Neural progenitor cell (in vitro differentiated cells): ENCODE data around the gene EXOC1L. TPM values are rescaled to one million over a fixed set of nuclear protein-coding genes. Genes with fewer than 3 reads are reported as not detected.

Experiments used
- DNase-seq: peaks from one replicate; pipeline ENCODE4 v3.0.0-alpha.2; 2016; ENCODE audit warnings: low spot score
- H2AFZ ChIP-seq: fragments of 200-600 bp; sonication (generic); replicated peaks from 2 replicates; pipeline ENCODE4 v1.6.1; 2016; ENCODE audit warnings: antibody characterized with exemption
- H3F3A ChIP-seq: fragments of 200-600 bp; sonication (generic); 2 replicates; pipeline ENCODE4 v1.6.1; 2016; ENCODE audit warnings: antibody characterized with exemption, low read depth
- H3K27ac ChIP-seq: fragments of 200-600 bp; sonication (generic); 2 replicates; pipeline ENCODE4 v1.5.1; 2016; ENCODE audit warnings: mild to moderate bottlenecking
- H3K27me3 ChIP-seq: fragments of 200-600 bp; sonication (generic); 2 replicates; pipeline ENCODE4 v1.6.1; 2016; ENCODE audit warnings: mild to moderate bottlenecking, moderate library complexity
- H3K36me3 ChIP-seq: fragments of 200-600 bp; sonication (generic); 2 replicates; pipeline ENCODE4 v1.5.1; 2016
- H3K4me1 ChIP-seq: fragments of 200-600 bp; sonication (generic); 2 replicates; pipeline ENCODE4 v1.6.1; 2016; ENCODE audit warnings: mixed run types
- H3K4me2 ChIP-seq: fragments of 200-600 bp; sonication (generic); 2 replicates; pipeline ENCODE4 v1.6.1; 2016
- H3K4me3 ChIP-seq: fragments of 200-600 bp; sonication (generic); 2 replicates; pipeline ENCODE4 v1.5.1; 2016
- H3K79me2 ChIP-seq: fragments of 200-600 bp; sonication (generic); 2 replicates; pipeline ENCODE4 v1.6.1; 2016; ENCODE audit warnings: low read depth
- H3K9ac ChIP-seq: fragments of 200-600 bp; sonication (generic); 2 replicates; pipeline ENCODE4 v1.6.1; 2016
- H3K9me3 ChIP-seq: fragments of 200-600 bp; sonication (generic); 2 replicates; pipeline ENCODE4 v1.5.1; 2016; ENCODE audit warnings: low read depth
- H4K20me1 ChIP-seq: fragments of 200-600 bp; sonication (generic); 2 replicates; pipeline ENCODE4 v1.6.1; 2016; ENCODE audit warnings: low read depth
- H3K27ac Mint-ChIP-seq: 3 replicates; pipeline ENCODE4 v1.8.0; 2021; ENCODE audit warnings: mixed read lengths
- H3K27me3 Mint-ChIP-seq: 2 replicates; pipeline ENCODE4 v1.8.0; 2022; ENCODE audit warnings: low read depth, mild to moderate bottlenecking, inconsistent platforms, moderate library complexity, mixed read lengths; ENCODE audit not compliant: insufficient read depth
- H3K36me3 Mint-ChIP-seq: 3 replicates; pipeline ENCODE4 v1.8.0; 2021; ENCODE audit warnings: mixed read lengths
- H3K4me1 Mint-ChIP-seq: 3 replicates; pipeline ENCODE4 v1.8.0; 2021; ENCODE audit warnings: mixed read lengths
- H3K4me3 Mint-ChIP-seq: 3 replicates; pipeline ENCODE4 v1.8.0; 2021; ENCODE audit warnings: mild to moderate bottlenecking, moderate library complexity, mixed read lengths
- H3K9me3 Mint-ChIP-seq: 3 replicates; pipeline ENCODE4 v1.8.0; 2020; ENCODE audit warnings: mixed read lengths
- CTCF ChIP-seq: fragments of 200-600 bp; sonication (generic); IDR thresholded peaks from 2 replicates; pipeline ENCODE4 v1.5.1; 2017; ENCODE audit warnings: antibody characterized with exemption, mild to moderate bottlenecking
- EZH2 ChIP-seq: fragments of 200-600 bp; sonication (generic); IDR thresholded peaks from 2 replicates; pipeline ENCODE4 v1.6.1; 2017; ENCODE audit warnings: antibody characterized with exemption, mild to moderate bottlenecking, moderate library complexity
- EZH2phosphoT487 ChIP-seq: fragments of 200-600 bp; sonication (generic); IDR thresholded peaks from 2 replicates; pipeline ENCODE4 v1.6.1; 2017; ENCODE audit warnings: antibody characterized with exemption
- total RNA-seq: library from RNA; depleted of rRNA; stranded (reverse); fragments of >200 nt; gene quantifications from 2 replicates; pipeline ENCODE4 v1.2.3, GENCODE V29; 2015; ENCODE audit warnings: low replicate concordance

Gene EXOC1L
- total RNA-seq, 1 donor from 2014 or later = not detected

- Histone ChIP-seq H3F3A (no peaks in the 10 kb centered on the region), H3K36me3 (no peaks in the 10 kb centered on the region), H3K27me3 (no peaks in the 10 kb centered on the region), H3K9ac (no peak overlapping the region), H3K9me3 (no peaks in the 10 kb centered on the region), H2AFZ (no peak overlapping the region), H3K27ac (no peak overlapping the region), H3K79me2 (no peaks in the 10 kb centered on the region), H3K4me3 (no peak overlapping the region), H3K4me2 (no peak overlapping the region), H3K4me1 (no peaks in the 10 kb centered on the region), H4K20me1 (no peaks in the 10 kb centered on the region)
- TF ChIP-seq EZH2phosphoT487 = no peak
- TF ChIP-seq EZH2 = no peak
- no peak for TF ChIP-seq CTCF
- no peak for DNase-seq
- Mint-ChIP-seq H3K4me3 (no peak overlapping the region), H3K36me3 (no peaks in the 10 kb centered on the region), H3K9me3 (no peaks in the 10 kb centered on the region), H3K27ac (no peak overlapping the region), H3K4me1 (peaks cover 5% of the 10 kb centered on the region), H3K27me3 (no peaks in the 10 kb centered on the region)
These were observed 26.1 kb upstream of the EXOC1L start for GRCh38 chr4:55793479-55793878.

GRCh38 chr4:55794053-55794452 is 25.5 kb upstream of the EXOC1L start:
- no peaks in the 10 kb centered on the region for H3K36me3 Mint-ChIP-seq
- no peak overlapping the region for H3K4me3 Mint-ChIP-seq
- no peak for DNase-seq
- H3K27ac ChIP-seq = no peak overlapping the region
- H3K36me3 ChIP-seq = no peaks in the 10 kb centered on the region
- no peaks in the 10 kb centered on the region for H3K79me2 ChIP-seq
- no peaks in the 10 kb centered on the region for H3K9me3 ChIP-seq
- no peaks in the 10 kb centered on the region for H3K9me3 Mint-ChIP-seq
- peaks cover 5% of the 10 kb centered on the region for H3K4me1 Mint-ChIP-seq
- no peaks in the 10 kb centered on the region for H4K20me1 ChIP-seq
- H3K9ac ChIP-seq = no peak overlapping the region
- no peak overlapping the region for H2AFZ ChIP-seq
- no peak overlapping the region for H3K27ac Mint-ChIP-seq
- no peaks in the 10 kb centered on the region for H3K4me1 ChIP-seq
- TF ChIP-seq EZH2phosphoT487 (no peak), EZH2 (no peak), CTCF (no peak)
- H3K27me3 Mint-ChIP-seq = no peaks in the 10 kb centered on the region
- no peak overlapping the region for H3K4me3 ChIP-seq
- no peaks in the 10 kb centered on the region for H3F3A ChIP-seq
- H3K27me3 ChIP-seq = no peaks in the 10 kb centered on the region
- H3K4me2 ChIP-seq = no peak overlapping the region

- Histone ChIP-seq H3K79me2 (no peaks in the 10 kb centered on the region), H3F3A (no peaks in the 10 kb centered on the region), H3K9ac (no peak overlapping the region), H3K27me3 (no peaks in the 10 kb centered on the region), H3K4me2 (no peak overlapping the region), H3K4me1 (no peaks in the 10 kb centered on the region), H2AFZ (no peak overlapping the region), H4K20me1 (no peaks in the 10 kb centered on the region), H3K4me3 (no peak overlapping the region), H3K27ac (no peak overlapping the region), H3K36me3 (no peaks in the 10 kb centered on the region), H3K9me3 (no peaks in the 10 kb centered on the region)
- no peak for DNase-seq
- H3K36me3 Mint-ChIP-seq = no peaks in the 10 kb centered on the region
- no peaks in the 10 kb centered on the region for H3K9me3 Mint-ChIP-seq
- peaks cover 3% of the 10 kb centered on the region for H3K27me3 Mint-ChIP-seq
- H3K27ac Mint-ChIP-seq = no peak overlapping the region
- H3K4me3 Mint-ChIP-seq = no peak overlapping the region
- TF ChIP-seq EZH2 (no peak), EZH2phosphoT487 (no peak), CTCF (no peak)
- peaks cover 5% of the 10 kb centered on the region for H3K4me1 Mint-ChIP-seq
These were observed 24.2 kb upstream of the EXOC1L start for GRCh38 chr4:55795341-55795740.

- no peaks in the 10 kb centered on the region for H3F3A ChIP-seq
- H4K20me1 ChIP-seq = no peaks in the 10 kb centered on the region
- H3K4me1 ChIP-seq = no peaks in the 10 kb centered on the region
- no peak overlapping the region for H2AFZ ChIP-seq
- no peak overlapping the region for H3K9ac ChIP-seq
- no peaks in the 10 kb centered on the region for H3K36me3 ChIP-seq
- Mint-ChIP-seq H3K4me1 (no peaks in the 10 kb centered on the region), H3K4me3 (no peak overlapping the region), H3K9me3 (no peaks in the 10 kb centered on the region), H3K27ac (no peak overlapping the region), H3K36me3 (no peaks in the 10 kb centered on the region), H3K27me3 (peaks cover 4% of the 10 kb centered on the region)
- TF ChIP-seq EZH2 = no peak
- no peaks in the 10 kb centered on the region for H3K27me3 ChIP-seq
- no peaks in the 10 kb centered on the region for H3K9me3 ChIP-seq
- H3K27ac ChIP-seq = no peak overlapping the region
- H3K4me2 ChIP-seq = no peak overlapping the region
- H3K79me2 ChIP-seq = no peaks in the 10 kb centered on the region
- no peak for DNase-seq
- no peak overlapping the region for H3K4me3 ChIP-seq
These were observed 18.1 kb upstream of the EXOC1L start for GRCh38 chr4:55801498-55801897.
